Measurements from ENCODE around the gene SLC6A7. TPM values are rescaled to one million over a fixed set of nuclear protein-coding genes. Genes with fewer than 3 reads are reported as not detected.

SLC6A7 gene
- total RNA-seq, 1 experiment from 2014 or later: not detected

DNA sequence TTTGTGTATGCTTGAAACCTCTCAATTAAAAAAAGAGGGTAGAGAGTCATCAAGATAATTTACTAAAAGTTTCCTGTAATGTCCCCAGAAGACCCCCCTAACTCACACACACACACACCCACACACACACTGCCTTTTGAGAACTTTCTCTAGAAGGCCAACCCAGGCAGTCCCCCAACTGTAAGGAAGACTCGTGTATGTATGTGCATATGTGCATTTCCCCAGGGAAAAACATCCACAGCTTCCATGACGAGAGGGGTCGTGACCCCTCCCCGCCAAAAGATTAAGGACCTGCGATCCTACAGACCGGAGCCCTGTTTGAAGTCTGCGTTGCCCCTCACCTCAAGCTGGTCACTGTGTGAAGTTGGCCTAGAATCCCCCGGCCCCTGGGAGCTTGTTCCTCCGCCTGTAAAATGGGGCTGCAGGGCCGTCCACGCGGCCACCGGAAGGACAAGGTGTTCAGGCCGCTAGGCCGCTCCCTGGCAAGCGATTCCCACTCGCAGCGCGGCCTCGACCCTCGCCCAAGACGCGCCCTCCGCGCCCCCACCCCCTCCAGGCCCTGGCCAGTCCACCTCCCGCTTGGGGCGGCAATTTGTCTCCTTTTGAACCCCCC lies 23.7 kb upstream of the SLC6A7 start:
- no peak for DNase-seq (ENCODE audit: low read depth, low spot score)
- in situ Hi-C loops (cut with HindIII; ENCODE audit: low pct_unique_long_range_greater_than_20kb, low sequenced_read_pairs): no loop called here

DNA sequence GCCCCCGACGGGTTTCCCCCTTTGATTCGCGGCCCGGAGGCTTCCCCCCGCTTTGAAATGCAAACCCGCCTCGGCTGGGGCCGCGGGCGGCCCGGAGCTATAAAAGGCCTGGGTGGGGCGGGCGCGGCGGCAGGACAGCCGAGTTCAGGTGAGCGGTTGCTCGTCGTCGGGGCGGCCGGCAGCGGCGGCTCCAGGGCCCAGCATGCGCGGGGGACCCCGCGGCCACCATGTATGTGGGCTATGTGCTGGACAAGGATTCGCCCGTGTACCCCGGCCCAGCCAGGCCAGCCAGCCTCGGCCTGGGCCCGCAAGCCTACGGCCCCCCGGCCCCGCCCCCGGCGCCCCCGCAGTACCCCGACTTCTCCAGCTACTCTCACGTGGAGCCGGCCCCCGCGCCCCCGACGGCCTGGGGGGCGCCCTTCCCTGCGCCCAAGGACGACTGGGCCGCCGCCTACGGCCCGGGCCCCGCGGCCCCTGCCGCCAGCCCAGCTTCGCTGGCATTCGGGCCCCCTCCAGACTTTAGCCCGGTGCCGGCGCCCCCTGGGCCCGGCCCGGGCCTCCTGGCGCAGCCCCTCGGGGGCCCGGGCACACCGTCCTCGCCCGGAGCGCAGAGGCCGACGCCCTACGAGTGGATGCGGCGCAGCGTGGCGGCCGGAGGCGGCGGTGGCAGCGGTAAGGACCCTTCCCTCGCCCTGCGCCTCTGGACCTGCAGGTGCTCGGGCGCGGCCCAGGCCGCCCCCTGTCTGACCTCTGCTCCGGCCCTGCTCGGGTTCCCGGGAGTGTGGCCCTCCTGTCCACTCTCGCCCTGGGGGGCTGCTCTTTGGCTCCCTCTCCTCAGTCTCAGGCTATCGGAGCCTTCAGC lies 23.0 kb upstream of the SLC6A7 start, which contains the start of gene CDX1:
Gene CDX1, plus strand, starts transcription at position 129 of the 862 bp plus-strand sequence. Its CDS starts 99 bp downstream, at position 228.
- in situ Hi-C loops (cut with HindIII; ENCODE audit: low pct_unique_long_range_greater_than_20kb, low sequenced_read_pairs): no loop called here
- no peak for DNase-seq (ENCODE audit: low read depth, low spot score)

DNA sequence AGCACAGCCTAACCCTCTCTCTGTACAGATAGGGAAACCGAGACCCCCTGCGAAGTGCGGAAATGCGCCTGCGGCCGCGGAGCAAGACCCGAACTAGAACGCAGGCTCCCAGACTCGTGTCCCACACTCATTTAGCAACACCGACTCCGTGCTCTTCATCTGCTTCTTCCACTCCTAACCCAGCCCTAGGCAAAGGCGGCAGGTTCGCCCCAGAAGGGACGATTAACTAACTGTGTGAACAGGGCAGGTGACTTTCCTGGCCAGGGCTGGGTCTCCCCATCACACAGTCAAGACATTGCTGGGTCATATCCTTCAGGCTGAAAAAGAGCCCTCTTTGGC lies 22.4 kb upstream of the SLC6A7 start:
- no peak for DNase-seq (ENCODE audit: low read depth, low spot score)
- in situ Hi-C loops (cut with HindIII; ENCODE audit: low pct_unique_long_range_greater_than_20kb, low sequenced_read_pairs): no loop called here

DNA sequence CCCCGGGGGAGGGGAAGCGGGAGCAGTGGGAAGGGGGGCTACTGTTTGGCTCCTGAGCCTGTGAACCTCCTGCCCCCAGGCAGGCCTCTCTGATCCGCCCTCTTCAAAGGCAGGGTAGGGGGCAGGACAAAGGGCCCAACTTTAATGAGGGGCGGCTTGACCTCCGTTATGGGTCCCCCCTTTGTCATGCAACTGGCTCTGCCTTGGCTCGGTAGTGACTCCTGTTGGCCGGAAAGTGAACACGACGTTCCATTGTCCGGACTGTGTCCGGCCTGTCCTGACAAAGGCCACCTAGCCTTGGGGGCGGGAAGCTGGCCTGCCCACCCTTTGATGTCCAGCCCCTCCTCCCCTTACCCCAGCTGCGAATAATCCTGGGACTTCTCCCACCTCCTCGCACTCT lies 22.0 kb upstream of the SLC6A7 start:
- in situ Hi-C loops (cut with HindIII; ENCODE audit: low pct_unique_long_range_greater_than_20kb, low sequenced_read_pairs): no loop called here
- no peak for DNase-seq (ENCODE audit: low read depth, low spot score)

- in situ Hi-C loops (cut with HindIII; ENCODE audit: low pct_unique_long_range_greater_than_20kb, low sequenced_read_pairs): no loop called here
- DNase-seq (ENCODE audit: low read depth, low spot score): no peak
Observed at GRCh38 chr5:150168864-150169263, 21.0 kb upstream of the SLC6A7 start.

DNA sequence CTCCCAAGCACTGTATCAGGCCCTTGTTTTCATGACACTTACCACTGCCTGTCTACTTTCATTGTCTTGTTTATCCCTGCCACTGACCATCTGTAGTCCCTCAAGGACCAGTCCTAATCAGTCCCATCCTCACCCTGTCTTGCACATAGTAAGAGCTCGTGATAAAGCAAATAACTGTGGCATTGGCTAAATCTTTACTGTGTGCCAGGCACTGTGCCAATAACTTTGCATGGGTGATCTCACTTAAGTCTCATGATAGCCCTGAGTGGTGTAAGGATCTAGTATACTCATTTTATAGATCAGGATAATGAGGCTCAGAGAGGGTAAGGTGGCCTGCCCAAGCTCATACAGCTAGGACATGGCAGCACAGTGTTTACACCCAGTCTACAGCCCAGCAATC lies 17.7 kb upstream of the SLC6A7 start:
- in situ Hi-C loops (cut with HindIII; ENCODE audit: low pct_unique_long_range_greater_than_20kb, low sequenced_read_pairs): no loop called here
- DNase-seq (ENCODE audit: low read depth, low spot score): peak; percentile 35

GRCh38 chr5:150172556-150172955 lies 17.3 kb upstream of the SLC6A7 start:
- in situ Hi-C loops (cut with HindIII; ENCODE audit: low pct_unique_long_range_greater_than_20kb, low sequenced_read_pairs): no loop called here
- no peak for DNase-seq (ENCODE audit: low read depth, low spot score)

DNA sequence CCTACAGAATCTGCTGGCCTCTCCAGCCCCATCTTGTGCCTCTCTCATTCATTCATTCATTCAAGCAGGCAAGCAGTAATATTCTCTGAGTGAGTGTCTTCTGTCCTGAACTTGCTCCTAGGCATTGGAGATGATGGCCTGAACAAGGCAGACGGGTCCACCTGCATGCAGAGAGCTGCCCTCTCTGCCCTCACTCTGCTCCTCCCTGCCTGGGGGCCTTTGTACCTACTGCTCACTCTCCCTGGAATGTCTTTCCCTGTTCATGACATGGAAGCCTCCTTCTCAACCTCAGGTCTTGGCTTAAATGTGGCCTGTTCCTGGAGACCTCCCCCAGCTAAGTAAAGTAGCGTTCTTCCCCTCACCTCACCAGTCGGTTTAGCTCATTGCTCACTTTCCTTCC lies 16.7 kb upstream of the SLC6A7 start:
- in situ Hi-C loops (cut with HindIII; ENCODE audit: low pct_unique_long_range_greater_than_20kb, low sequenced_read_pairs): no loop called here
- no peak for DNase-seq (ENCODE audit: low read depth, low spot score)

DNA sequence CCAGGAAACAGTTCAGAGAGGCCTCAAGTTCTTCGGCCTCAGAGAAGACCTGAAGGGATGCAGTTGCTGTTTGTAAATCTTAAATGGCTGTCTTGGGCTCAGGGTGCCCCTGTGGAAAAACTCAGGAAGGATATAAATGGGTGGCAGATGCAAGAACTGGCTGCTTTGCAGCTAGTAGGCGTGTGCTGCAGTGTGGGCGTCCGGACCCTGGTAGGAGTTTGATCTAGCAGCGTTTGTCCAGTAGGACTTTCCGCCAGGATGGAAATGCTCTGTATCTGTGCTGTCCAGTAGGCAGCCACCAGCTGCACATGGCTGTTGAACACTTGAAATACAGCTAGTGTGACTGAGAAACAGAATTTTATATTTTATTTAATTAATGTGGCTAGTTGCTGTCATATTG lies 15.6 kb upstream of the SLC6A7 start:
- in situ Hi-C loops (cut with HindIII; ENCODE audit: low pct_unique_long_range_greater_than_20kb, low sequenced_read_pairs): no loop called here
- no peak for DNase-seq (ENCODE audit: low read depth, low spot score)

- DNase-seq (ENCODE audit: low read depth, low spot score): no peak
- in situ Hi-C loops (cut with HindIII; ENCODE audit: low pct_unique_long_range_greater_than_20kb, low sequenced_read_pairs): no loop called here
Observed at GRCh38 chr5:150175076-150175475, 14.8 kb upstream of the SLC6A7 start.

DNA sequence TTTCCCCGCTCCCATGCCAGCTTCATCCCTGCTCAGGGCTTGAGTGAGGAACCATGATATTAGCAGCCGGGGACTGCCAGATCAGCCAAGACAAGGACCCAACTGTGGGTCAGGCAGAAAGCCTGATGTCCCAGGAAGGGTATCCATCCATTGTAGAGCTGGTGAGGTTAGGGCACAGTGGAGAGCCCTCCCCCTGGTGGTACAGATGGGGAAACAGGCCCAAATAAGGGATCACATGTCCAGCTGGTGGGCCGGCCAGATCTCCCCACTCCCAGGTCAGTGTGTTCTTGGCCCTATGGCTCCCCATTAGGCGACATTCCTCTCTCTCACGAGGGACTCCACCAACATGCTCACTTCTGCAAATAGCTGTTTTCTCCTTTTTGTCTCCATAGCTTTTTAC lies 14.3 kb upstream of the SLC6A7 start:
- DNase-seq (ENCODE audit: low read depth, low spot score): peak; percentile 63
- in situ Hi-C loops (cut with HindIII; ENCODE audit: low pct_unique_long_range_greater_than_20kb, low sequenced_read_pairs): no loop called here

- in situ Hi-C loops (cut with HindIII; ENCODE audit: low pct_unique_long_range_greater_than_20kb, low sequenced_read_pairs): no loop called here
- DNase-seq (ENCODE audit: low read depth, low spot score): no peak
Observed at GRCh38 chr5:150176745-150177477, 13.0 kb upstream of the SLC6A7 start.

- in situ Hi-C loops (cut with HindIII; ENCODE audit: low pct_unique_long_range_greater_than_20kb, low sequenced_read_pairs): no loop called here
- DNase-seq (ENCODE audit: low read depth, low spot score): no peak
Observed at GRCh38 chr5:150177721-150178120, 12.1 kb upstream of the SLC6A7 start.

DNA sequence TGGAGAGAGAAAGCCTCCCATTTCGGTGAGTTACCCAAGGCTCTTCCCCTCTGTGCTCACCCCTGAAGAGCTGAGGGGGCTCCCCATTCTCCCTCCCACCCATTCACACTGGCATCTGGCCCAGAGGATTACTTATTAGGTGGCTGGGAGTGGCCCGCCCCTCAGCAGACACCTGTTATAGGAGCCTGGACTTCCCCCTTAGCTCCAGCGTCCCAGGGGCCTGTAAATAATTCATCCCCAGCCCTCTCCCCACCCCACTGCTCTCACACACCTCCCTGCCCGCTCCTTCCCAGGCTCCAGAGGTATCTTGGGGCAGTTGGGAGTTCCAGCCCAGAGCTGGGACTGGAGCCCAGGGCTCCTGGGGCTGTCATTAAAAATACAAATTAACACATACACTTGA lies 11.6 kb upstream of the SLC6A7 start:
- DNase-seq (ENCODE audit: low read depth, low spot score): no peak
- in situ Hi-C loops (cut with HindIII; ENCODE audit: low pct_unique_long_range_greater_than_20kb, low sequenced_read_pairs): no loop called here

DNA sequence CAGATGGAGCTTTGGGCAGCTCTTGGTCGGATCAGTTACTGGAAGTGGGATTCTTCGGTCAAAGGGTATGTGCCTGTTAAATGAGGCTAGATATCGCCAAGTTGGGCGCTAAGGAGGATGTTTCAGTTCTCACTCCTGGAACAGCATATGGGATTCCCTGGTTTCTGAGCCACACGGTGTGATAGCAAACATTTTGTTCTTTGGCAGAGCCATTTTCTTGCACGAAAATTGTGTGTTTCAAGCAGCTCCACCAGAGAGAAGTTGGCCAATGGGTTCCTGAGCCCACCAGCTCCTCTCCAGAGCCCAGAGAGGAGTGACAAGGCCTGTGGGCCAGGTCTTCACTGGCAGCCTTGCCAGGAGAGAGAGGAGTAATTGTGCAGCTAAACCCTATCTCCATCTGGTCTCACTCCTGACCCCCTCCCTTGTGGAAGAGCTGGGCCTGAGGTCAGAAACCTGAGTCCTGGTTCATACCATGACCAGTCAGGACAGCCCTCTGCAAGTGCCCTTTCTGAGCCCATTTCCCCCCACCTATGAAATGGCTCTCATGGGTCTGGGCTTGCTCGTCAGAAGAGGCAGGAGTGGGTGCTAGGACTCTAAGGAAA lies 10.7 kb upstream of the SLC6A7 start:
- in situ Hi-C loops (cut with HindIII; ENCODE audit: low pct_unique_long_range_greater_than_20kb, low sequenced_read_pairs): no loop called here
- DNase-seq (ENCODE audit: low read depth, low spot score): no peak

GRCh38 chr5:150180241-150181026 lies 9.4 kb upstream of the SLC6A7 start:
- in situ Hi-C loops (cut with HindIII; ENCODE audit: low pct_unique_long_range_greater_than_20kb, low sequenced_read_pairs): no loop called here
- no peak for DNase-seq (ENCODE audit: low read depth, low spot score)

GRCh38 chr5:150181027-150181426 lies 8.8 kb upstream of the SLC6A7 start:
- no peak for DNase-seq (ENCODE audit: low read depth, low spot score)
- in situ Hi-C loops (cut with HindIII; ENCODE audit: low pct_unique_long_range_greater_than_20kb, low sequenced_read_pairs): no loop called here

Data from SK-MEL-5 (cell line).